Measurements from ENCODE around the gene CCT2. TPM values are rescaled to one million over a fixed set of nuclear protein-coding genes. Genes with fewer than 3 reads are reported as not detected.

CCT2 gene
- total and polyA plus RNA-seq, 9 of the 15 experiments (the other 6 are each of a cell fraction or from before 2014, with no cell fraction given) = 341 to 738 (median 490) TPM

- TF ChIP-seq DLX4 (CRISPR knock-in tag; IDR thresholded peaks at IDR 0.05) = no peak
- 0 out of 2 replicates have a peak, but pooled peaks have one; percentile 72 for TF ChIP-seq NR1H2 (CRISPR knock-in tag; IDR thresholded peaks at IDR 0.05)
- TF ChIP-seq E2F8 (IDR thresholded peaks at IDR 0.05; ENCODE audit: low read depth, partially characterized antibody) = peak; percentile 62
- 0 out of 2 replicates have a peak, but pooled peaks have one; percentile 61 for TF ChIP-seq ZC3H8 (IDR thresholded peaks at IDR 0.05)
- TF ChIP-seq TRIM25 (IDR thresholded peaks at IDR 0.05; ENCODE audit: borderline replicate concordance) = no peak
- TF ChIP-seq BRF2 (IDR thresholded peaks at IDR 0.05; ENCODE audit: borderline replicate concordance, insufficient read depth, insufficient read length) = no peak
- TF ChIP-seq MTA3 (IDR thresholded peaks at IDR 0.05; ENCODE audit: borderline replicate concordance) = peak; percentile 84; the same call in 1 of the 2 replicates
- peak; percentile 59; the same call in 1 of the 2 replicates for TF ChIP-seq OTX1 (CRISPR knock-in tag; IDR thresholded peaks at IDR 0.05)
- 0 out of 2 replicates have a peak, but pooled peaks have one; percentile 62 for TF ChIP-seq ZBTB9 (CRISPR knock-in tag; IDR thresholded peaks at IDR 0.05)
- no peak for TF ChIP-seq TAL1 (IDR thresholded peaks at IDR 0.05)
- no peak for TF ChIP-seq ZNF212 (CRISPR knock-in tag; IDR thresholded peaks at IDR 0.05)
- TF ChIP-seq SNAPC5 (CRISPR knock-in tag; IDR thresholded peaks at IDR 0.05) = no peak
- peak; percentile 71 for TF ChIP-seq BHLHE40 (IDR thresholded peaks at IDR 0.05; ENCODE audit: low read length)
- peak; percentile 80; the same call in 1 of the 2 replicates for TF ChIP-seq HBP1 (CRISPR knock-in tag; IDR thresholded peaks at IDR 0.05)
- peak; percentile 72 for TF ChIP-seq RNF2 (IDR thresholded peaks at IDR 0.05)
- no peak for TF ChIP-seq ATF1 (CRISPR knock-in tag; IDR thresholded peaks at IDR 0.05)
- TF ChIP-seq ATF1 (tag; IDR thresholded peaks at IDR 0.05) = peak; percentile 95
- TF ChIP-seq ZFX (CRISPR knock-in tag; IDR thresholded peaks at IDR 0.05) = peak; percentile 96
Observed at GRCh38 chr12:69585189-69586062, at the start of gene CCT2 (continued).
